ENCODE results near the gene NTM.
"Not testable (repeated sequence)": the region's sequence is repeated elsewhere in the genome, so short reads cannot be mapped to it uniquely, and the experiment has no call there.

The NTM gene

DNA sequence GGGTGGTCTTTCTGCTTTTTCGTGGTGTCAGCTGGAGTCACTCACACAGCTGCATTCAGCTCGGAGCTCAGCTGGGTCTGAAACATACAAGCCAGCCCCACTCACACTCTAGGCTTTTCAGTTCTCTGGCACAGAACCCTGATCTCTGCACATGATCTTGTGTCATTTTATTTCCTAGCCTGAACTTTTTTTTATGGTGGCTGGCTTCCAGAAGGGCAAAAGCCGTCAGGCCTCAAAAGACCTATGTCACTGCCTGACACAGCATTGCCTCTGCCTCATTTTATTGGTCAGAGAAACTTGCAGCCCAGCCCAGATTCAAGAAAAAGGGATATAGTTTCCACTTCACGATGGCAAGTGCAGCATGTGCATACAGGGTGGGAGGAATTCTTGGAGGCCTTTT is 117.8 kb downstream of the NTM start:
- in situ Hi-C loops (cut with MboI; ENCODE audit: low sequenced_read_pairs) = no loop called here

- in situ Hi-C loops (cut with MboI; ENCODE audit: low sequenced_read_pairs) = no loop called here
Measured at GRCh38 chr11:131491503-131491902, 121.1 kb downstream of the NTM start.

DNA sequence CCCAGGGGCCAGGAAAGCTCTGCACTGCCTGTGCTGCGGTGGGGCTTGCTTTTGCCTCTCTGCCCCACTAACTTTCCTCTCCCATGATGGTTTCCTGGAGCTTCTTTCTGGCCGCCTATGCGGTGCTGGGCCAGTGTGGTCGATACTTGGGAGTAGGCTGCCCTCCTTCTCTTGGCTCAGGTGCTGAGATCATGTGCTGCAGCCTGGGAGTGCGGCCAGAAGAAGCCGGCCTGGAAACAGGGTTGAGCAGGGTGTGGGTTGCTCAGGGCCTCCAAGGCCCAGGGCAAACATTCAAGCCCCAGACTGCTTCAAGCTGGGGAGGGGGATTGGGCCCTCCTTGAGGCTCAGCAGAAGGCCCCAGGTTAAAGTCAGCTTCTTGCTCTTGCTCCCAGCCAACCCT is 125.0 kb downstream of the NTM start:
- in situ Hi-C loops (cut with MboI; ENCODE audit: low sequenced_read_pairs) = no loop called here

DNA sequence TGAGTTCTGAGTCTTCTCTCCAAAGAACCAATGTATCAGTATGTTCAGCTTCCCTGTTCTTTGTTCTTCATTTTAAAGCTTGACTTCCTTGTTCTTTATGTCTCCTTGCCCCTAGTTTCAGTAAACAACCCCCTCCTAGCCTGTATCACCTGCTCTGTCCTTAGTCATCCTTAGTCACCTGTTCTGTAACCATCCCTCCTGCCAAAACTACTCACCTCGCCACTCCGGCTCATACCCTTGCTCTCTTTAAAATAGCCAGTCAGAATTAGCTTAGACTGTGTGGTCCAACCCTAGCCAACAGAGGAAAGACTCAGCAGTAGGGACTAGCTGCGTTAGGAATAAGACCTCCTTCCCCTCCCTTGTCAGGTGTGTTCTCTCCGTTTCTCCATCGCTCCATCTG is 127.3 kb downstream of the NTM start:
- in situ Hi-C loops (cut with MboI; ENCODE audit: low sequenced_read_pairs) = not testable (repeated sequence)

DNA sequence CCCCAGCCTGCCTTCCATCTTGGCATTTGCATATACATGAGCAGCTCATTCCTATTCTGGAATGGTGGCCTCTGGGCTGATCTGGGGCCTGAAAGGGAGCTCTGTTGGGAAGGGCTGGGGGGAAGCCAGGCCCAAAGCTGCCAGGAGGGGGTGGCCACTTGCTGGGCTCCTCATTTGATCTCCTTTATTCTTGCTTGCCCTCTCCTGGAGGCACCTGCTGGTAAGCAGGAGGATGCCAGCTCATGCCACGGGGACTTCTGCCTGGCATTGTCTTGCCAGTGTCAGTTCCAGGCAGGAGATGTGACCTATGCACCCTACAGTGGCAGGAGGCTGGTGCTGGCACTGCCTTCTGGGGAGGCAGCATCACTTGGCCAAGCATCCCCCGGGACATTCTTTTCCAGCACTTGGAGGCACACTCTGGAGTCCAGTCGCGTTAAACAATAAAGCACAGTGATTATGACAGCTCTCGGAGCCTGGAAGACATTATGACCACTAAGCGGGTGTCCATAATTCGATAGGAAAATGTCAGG is 128.3 kb downstream of the NTM start:
- in situ Hi-C loops (cut with MboI; ENCODE audit: low sequenced_read_pairs) = no loop called here

DNA sequence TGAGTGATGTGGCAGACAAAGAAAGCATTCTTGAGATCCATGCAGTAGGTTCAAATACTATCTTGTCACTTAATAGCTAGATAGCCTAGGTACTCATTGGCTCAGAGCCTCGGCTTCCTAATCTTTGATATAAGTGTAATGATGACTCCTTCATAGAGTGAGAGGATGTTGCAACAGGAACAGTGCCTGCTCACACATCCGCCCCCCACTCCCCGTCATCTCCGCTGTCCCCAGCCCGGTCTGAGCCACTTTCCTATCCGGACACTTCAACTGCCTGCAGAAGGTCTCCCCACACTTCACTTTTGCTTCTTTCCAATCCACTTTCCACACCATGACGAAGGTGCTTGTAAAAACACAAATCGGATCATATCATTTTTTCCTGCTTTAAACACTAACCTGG is 128.8 kb downstream of the NTM start:
- in situ Hi-C loops (cut with MboI; ENCODE audit: low sequenced_read_pairs) = no loop called here

DNA sequence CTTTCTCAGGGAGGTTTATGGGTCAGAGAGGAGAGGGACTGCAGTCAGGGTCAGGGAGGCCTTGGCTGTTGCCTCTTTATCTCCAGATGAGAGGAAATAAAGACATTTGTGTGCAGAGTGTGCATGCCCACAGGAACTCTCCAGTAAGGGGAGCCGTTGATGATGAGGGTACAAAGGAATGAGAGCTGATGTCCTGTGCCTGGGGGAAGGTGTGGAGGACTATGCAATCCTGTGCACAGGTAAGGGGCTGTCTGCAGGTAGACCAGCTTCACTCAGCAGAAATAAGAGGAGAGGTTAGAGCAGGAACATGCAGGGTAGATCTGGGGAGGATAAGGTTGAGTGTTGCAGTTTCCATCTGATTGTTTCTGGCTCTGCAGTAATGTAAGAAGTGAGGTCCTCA is 132.6 kb downstream of the NTM start:
- in situ Hi-C loops (cut with MboI; ENCODE audit: low sequenced_read_pairs) = loop anchor here (25.0 kb wide), 1 partner anchor 441 kb away; no protein-coding TSS in a partner anchor

DNA sequence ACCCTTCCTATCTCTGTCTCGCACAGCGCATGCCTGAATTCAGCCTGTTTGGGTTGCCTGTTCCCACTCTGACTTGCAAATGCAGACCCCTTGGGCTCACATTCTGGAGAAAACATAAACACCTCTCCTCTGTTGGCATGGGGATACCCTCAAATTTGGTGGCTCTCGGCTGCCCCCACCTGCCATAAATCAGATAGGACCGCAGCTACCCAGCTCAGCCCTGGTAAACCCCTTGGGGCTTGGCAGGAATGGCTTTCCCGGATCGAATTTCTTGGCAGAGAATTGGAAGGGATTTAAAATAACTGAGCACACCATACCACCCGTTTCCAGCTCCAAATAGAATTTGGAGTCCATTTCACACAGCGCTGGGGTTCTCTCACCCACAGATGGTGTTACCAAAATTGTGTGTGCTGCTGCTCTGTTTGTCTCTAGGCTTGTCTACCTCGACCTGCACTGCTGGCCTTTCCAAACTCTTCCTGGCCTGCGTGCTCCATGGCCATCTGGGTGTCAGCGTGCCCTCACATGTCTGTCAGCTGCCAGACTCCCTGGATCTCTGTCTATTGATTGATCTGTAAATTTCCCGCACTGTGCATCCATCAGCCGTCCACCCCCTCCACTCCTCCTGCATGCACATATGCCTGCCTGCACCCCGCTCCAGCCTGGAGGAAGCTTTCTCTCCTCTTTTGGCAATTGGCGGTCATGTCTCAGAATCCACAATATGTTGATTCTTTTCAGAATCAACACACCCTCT is 134.0 kb downstream of the NTM start:
- in situ Hi-C loops (cut with MboI; ENCODE audit: low sequenced_read_pairs) = loop anchor here (25.0 kb wide), 1 partner anchor 442 kb away; no protein-coding TSS in a partner anchor

DNA sequence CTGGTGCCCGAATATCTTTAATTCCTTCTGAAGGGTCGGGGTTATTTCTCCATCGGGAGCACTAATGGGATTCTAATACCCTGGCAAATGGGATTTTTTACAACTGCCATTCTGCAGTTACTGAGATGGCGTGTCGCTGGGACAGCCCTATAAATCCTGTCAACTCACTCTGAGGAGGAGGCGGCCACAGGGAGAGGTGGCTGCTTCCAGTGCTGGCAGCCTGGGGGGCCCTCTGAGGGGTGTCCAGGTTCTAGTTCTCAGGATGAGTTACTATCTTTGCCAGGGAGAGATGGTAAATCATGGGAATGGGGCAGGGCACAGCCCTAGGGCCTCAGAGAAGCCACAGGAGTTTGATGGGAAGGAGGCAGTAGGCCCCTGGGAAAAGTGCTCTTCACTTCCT is 135.9 kb downstream of the NTM start:
- in situ Hi-C loops (cut with MboI; ENCODE audit: low sequenced_read_pairs) = loop anchor here (25.0 kb wide), 1 partner anchor 444 kb away; no protein-coding TSS in a partner anchor

DNA sequence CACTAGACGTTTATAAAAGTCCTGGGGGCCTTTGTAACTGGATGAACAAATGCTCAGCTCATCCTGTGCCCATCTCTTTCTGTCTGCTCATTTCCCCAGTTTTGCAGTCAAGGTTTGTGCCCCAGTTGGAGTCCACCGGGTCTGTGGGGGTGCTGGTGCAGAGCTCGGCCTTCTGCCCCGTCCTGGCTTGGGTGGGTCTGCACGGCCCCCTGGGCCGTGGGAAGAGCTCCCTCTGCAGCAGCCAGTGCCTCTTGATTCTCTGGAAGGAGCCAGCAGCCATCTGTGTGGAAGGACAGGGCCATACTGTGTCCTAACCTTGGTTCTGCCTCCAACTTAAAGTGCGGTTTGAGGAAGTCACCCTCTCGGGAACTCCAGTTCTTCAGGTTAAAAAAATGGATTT is 140.2 kb downstream of the NTM start:
- in situ Hi-C loops (cut with MboI; ENCODE audit: low sequenced_read_pairs) = loop anchor here (25.0 kb wide), 1 partner anchor 448 kb away; no protein-coding TSS in a partner anchor

DNA sequence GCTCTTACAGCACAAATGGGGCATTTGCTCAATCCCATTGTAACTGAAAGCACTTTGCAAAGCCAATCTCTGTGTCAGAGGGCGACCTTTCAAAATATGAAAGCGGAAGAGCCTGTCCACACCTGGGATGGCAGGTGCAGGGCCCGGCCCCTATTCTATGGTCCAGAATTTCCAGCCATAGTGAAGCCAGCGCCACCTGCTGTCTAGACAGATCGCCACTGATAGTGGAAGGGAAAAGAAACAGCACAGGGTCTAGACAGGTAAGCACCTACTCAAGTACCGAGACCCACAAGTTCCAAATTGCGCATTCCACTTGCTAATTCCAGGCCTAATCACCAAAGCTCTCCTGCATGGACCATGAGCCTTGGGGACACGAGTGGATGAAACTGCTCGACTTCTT is 141.4 kb downstream of the NTM start:
- in situ Hi-C loops (cut with MboI; ENCODE audit: low sequenced_read_pairs) = loop anchor here (25.0 kb wide), 1 partner anchor 449 kb away; no protein-coding TSS in a partner anchor

DNA sequence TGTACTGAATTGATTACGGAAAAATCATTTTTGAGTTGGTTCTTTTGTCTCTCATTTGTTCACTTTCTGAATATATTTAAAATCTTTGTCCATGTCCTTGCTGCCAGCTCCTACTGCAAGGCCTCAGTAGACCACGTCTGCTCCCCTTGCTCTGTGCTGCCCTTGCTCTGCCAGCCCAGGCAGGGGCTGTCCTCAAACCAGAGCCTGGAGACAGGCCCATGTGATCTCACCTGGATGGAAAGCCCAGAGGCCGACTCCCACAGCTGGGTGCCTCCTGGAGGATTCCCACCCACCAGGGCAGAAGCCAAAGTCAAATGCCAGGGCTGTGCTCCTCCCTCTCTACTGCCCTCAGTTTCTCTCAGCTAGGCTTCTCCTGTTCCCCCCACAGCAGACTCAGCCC is 141.8 kb downstream of the NTM start:
- in situ Hi-C loops (cut with MboI; ENCODE audit: low sequenced_read_pairs) = loop anchor here (25.0 kb wide), 1 partner anchor 450 kb away; no protein-coding TSS in a partner anchor

- in situ Hi-C loops (cut with MboI; ENCODE audit: low sequenced_read_pairs) = loop anchor here (25.0 kb wide), 1 partner anchor 452 kb away; no protein-coding TSS in a partner anchor
Measured at GRCh38 chr11:131514062-131514461, 143.6 kb downstream of the NTM start.

DNA sequence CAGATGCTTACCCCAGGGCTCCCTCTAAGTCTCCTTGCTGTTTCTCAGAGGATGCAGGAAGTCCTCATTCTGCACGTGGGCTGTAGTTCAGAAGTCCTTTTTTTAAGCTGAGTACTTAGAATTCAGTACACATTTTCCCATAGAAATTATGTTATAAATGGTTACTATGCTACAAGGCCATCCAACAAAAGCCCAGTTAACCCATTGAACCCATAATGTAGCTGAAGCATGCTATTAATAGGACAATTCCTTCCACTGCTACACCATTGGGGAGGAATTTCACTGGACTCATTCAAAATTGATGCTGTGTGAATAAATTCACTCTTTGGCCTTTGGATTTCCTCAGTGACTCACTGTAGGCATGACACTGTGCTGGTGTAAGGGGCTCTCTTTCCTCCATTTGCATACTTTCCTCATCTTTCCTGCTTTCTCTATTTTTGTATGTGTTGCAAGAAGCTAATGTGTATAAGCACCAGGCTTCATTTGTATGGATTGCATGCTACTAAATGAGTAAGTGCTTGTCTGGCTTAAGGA is 148.0 kb downstream of the NTM start:
- in situ Hi-C loops (cut with MboI; ENCODE audit: low sequenced_read_pairs) = loop anchor here (25.0 kb wide), 1 partner anchor 456 kb away; no protein-coding TSS in a partner anchor

GRCh38 chr11:131522851-131523250 is 152.4 kb downstream of the NTM start:
- in situ Hi-C loops (cut with MboI; ENCODE audit: low sequenced_read_pairs) = loop anchor here (25.0 kb wide), 1 partner anchor 461 kb away; no protein-coding TSS in a partner anchor

GRCh38 chr11:131530407-131530806 is 160.0 kb downstream of the NTM start:
- in situ Hi-C loops (cut with MboI; ENCODE audit: low sequenced_read_pairs) = no loop called here

DNA sequence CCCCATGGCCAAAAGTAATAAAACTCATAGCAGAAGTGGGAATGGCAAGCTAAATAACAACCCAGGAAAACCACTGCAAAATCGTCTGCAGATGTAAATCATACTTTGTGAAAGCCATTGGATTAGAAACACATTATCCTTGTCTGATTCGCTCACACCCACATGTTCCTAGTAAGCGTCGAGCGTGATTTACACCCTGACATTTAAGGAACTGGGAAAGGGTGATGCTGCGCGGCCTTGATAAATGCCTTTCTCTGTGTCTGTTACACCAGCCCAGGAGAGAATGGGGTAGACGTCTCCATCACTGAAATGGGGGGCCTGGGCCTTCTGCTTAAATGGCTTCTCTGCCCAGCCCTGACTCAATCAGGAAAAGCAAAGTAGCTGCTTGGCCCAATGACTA is 162.7 kb downstream of the NTM start:
- in situ Hi-C loops (cut with MboI; ENCODE audit: low sequenced_read_pairs) = no loop called here

- in situ Hi-C loops (cut with MboI; ENCODE audit: low sequenced_read_pairs) = no loop called here
Measured at GRCh38 chr11:131533998-131534397, 163.6 kb downstream of the NTM start.

DNA sequence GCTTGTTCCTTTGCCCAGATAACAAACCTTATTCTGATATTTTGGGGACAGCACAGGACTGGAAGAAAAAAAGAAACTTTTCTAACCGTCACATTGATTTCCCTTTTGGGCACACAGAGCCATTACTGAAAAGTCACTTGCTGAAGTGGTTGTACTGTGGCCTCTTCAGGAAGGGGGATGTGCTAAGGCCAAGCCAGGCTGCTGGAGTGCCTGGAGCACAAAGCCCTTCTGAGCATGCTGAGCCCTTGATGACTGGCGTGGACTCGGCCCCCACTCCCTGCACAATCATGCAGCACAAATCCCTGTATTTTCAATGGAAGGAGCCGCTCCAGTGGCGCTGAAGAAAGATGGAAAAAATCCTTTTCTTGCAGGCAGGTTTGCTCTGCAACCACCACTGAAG is 164.2 kb downstream of the NTM start:
- in situ Hi-C loops (cut with MboI; ENCODE audit: low sequenced_read_pairs) = no loop called here

GRCh38 chr11:131536159-131536558 is 165.7 kb downstream of the NTM start:
- in situ Hi-C loops (cut with MboI; ENCODE audit: low sequenced_read_pairs) = no loop called here

- in situ Hi-C loops (cut with MboI; ENCODE audit: low sequenced_read_pairs) = no loop called here
Measured at GRCh38 chr11:131537196-131537595, 166.8 kb downstream of the NTM start.

DNA sequence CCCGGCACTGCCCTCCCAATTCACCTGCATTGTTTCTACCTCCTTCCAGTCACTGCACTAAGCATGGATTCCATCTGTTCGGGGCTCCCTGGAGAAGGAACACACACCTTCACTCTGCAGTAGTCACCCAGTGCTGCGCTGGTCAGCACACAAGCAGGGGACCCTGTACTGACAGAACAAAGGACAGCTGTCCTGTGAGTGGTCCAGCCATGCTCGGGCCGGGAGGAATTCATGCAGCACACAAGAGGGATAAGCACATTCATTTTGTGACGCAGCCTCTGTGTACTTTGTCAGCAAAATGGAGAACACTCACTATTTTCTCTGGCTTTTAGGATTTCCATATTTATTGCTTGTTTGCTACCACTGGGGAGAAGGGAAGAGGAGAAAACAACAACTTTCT is 167.3 kb downstream of the NTM start:
- in situ Hi-C loops (cut with MboI; ENCODE audit: low sequenced_read_pairs) = no loop called here
